NCI-H748 treated with DMSO at 0.1 percent for 48 hours (cell line): ENCODE measurements around the gene GAGE12H.
"Not testable (repeated sequence)": the region's sequence is repeated elsewhere in the genome, so short reads cannot be mapped to it uniquely, and the experiment has no call there.

Experiments
- DNase-seq: peaks from one replicate; lab custom pipeline; 2025; lab: John Stamatoyannopoulos, UW

The GAGE12H gene

DNA sequence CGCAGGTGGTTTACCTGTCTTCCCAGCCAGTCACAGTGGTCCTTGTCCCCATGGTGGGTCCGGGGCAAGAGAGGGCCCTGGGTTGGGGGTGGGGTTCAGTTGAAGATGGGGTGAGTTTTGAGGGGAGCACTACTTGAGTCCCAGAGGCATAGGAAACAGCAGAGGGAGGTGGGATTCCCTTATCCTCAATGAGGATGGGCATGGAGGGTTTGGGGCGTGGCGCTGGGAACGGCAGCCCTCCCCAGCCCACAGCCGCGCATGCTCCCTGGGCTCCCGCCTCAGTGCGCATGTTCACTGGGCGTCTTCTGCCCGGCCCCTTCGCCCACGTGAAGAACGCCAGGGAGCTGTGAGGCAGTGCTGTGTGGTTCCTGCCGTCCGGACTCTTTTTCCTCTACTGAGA, at the start of gene GAGE12H:
GAGE12H (plus strand) TSS at position 301 of the 400 bp plus-strand sequence. CDS start 1,155 bp downstream, outside the sequence.
- not testable (repeated sequence) for DNase-seq

GRCh38 chrX:49531877-49532276, 47.9 kb upstream of the GAGE12H start, which contains the start of gene GAGE12C:
TSS of gene GAGE12C (plus strand) at chrX:49532177. CDS start at chrX:49533332, 1,155 bp downstream.
- DNase-seq, result not testable (repeated sequence)

DNA sequence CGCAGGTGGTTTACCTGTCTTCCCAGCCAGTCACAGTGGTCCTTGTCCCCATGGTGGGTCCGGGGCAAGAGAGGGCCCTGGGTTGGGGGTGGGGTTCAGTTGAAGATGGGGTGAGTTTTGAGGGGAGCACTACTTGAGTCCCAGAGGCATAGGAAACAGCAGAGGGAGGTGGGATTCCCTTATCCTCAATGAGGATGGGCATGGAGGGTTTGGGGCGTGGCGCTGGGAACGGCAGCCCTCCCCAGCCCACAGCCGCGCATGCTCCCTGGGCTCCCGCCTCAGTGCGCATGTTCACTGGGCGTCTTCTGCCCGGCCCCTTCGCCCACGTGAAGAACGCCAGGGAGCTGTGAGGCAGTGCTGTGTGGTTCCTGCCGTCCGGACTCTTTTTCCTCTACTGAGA, 38.3 kb upstream of the GAGE12H start, which contains the start of gene GAGE12D:
GAGE12D (plus strand) TSS at position 301 of the 400 bp plus-strand sequence. CDS start 1,155 bp downstream, outside the sequence.
- DNase-seq, result not testable (repeated sequence)

DNA sequence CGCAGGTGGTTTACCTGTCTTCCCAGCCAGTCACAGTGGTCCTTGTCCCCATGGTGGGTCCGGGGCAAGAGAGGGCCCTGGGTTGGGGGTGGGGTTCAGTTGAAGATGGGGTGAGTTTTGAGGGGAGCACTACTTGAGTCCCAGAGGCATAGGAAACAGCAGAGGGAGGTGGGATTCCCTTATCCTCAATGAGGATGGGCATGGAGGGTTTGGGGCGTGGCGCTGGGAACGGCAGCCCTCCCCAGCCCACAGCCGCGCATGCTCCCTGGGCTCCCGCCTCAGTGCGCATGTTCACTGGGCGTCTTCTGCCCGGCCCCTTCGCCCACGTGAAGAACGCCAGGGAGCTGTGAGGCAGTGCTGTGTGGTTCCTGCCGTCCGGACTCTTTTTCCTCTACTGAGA, 28.8 kb upstream of the GAGE12H start, which contains the start of gene GAGE12E:
GAGE12E (plus strand) TSS at position 301 of the 400 bp plus-strand sequence. CDS start 1,155 bp downstream, outside the sequence.
- DNase-seq, result not testable (repeated sequence)

GRCh38 chrX:49560542-49560941, 19.2 kb upstream of the GAGE12H start, which contains the start of gene GAGE12F:
TSS of gene GAGE12F (plus strand) at chrX:49560842. CDS start at chrX:49561997, 1,155 bp downstream.
- DNase-seq, result not testable (repeated sequence)

- DNase-seq, result not testable (repeated sequence)
These were observed 11.0 kb upstream of the GAGE12H start for GRCh38 chrX:49568728-49569127.

DNA sequence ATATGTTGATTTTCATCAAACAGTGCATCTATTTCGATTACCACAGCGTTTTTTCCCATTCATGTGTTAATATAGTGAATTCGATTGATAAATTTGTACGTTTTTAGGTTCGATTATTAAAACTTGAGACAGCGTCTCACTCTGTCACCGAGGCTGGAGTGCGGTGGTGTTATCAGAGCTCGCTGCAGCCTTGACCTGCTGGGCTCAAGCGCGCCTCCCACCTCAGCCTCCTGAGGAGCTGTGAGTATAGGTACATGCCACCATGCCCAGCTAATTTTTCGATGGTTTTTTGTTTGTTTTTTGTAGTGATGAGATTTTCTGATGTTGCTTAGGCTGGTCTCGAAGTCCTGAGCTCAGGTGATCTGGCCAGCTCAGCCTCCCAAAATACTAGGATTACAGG, 10.6 kb upstream of the GAGE12H start:
- DNase-seq, result not testable (repeated sequence)

GRCh38 chrX:49570100-49570499, 9.6 kb upstream of the GAGE12H start, which contains the start of gene GAGE12G:
TSS of gene GAGE12G (plus strand) at chrX:49570400. CDS start at chrX:49571555, 1,155 bp downstream.
- not testable (repeated sequence) for DNase-seq

DNA sequence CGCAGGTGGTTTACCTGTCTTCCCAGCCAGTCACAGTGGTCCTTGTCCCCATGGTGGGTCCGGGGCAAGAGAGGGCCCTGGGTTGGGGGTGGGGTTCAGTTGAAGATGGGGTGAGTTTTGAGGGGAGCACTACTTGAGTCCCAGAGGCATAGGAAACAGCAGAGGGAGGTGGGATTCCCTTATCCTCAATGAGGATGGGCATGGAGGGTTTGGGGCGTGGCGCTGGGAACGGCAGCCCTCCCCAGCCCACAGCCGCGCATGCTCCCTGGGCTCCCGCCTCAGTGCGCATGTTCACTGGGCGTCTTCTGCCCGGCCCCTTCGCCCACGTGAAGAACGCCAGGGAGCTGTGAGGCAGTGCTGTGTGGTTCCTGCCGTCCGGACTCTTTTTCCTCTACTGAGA, 9.4 kb downstream of the GAGE12H start, which contains the start of gene GAGE2A:
GAGE2A (plus strand) TSS at position 301 of the 400 bp plus-strand sequence. CDS start 1,155 bp downstream, outside the sequence.
- DNase-seq, result not testable (repeated sequence)

GRCh38 chrX:49589769-49590478, 10.2 kb downstream of the GAGE12H start:
- DNase-seq, result not testable (repeated sequence)

- DNase-seq, result not testable (repeated sequence)
These were observed 10.7 kb downstream of the GAGE12H start for GRCh38 chrX:49590488-49590887.

DNA sequence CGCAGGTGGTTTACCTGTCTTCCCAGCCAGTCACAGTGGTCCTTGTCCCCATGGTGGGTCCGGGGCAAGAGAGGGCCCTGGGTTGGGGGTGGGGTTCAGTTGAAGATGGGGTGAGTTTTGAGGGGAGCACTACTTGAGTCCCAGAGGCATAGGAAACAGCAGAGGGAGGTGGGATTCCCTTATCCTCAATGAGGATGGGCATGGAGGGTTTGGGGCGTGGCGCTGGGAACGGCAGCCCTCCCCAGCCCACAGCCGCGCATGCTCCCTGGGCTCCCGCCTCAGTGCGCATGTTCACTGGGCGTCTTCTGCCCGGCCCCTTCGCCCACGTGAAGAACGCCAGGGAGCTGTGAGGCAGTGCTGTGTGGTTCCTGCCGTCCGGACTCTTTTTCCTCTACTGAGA, 19.0 kb downstream of the GAGE12H start, which contains the start of gene GAGE1:
GAGE1 (plus strand) TSS at position 301 of the 400 bp plus-strand sequence. CDS start 1,155 bp downstream, outside the sequence.
- DNase-seq, result not testable (repeated sequence)

GRCh38 chrX:49610718-49611310, 31.1 kb downstream of the GAGE12H start:
- DNase-seq, result no peak

DNA sequence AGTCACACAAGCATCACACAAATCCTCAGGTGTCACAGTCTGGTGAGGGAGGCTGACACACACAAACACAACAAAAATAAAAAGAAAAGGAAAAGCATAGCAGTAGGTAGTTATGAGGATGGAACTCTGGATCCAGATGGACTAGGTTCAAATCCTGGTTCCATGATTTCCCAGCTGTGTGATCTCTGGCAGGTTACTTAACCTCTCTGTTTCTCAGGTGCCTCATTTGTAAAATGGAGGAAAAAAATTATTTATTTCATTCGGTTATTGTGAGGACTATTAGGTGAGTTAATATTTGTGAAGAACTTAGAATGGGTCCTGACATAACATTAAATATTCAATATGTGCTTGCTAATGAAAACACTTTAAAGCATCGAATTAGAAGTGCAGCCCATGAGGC, 38.8 kb downstream of the GAGE12H start:
- no peak for DNase-seq

- no peak for DNase-seq
These were observed 47.5 kb downstream of the GAGE12H start for GRCh38 chrX:49627086-49627777.
